WTC11 (cell line): ENCODE measurements around the gene CDC20. TPM values are rescaled to one million over a fixed set of nuclear protein-coding genes. Genes with fewer than 3 reads are reported as not detected.

Experiments used
- AFF4 ChIP-seq: sonication (generic); formaldehyde crosslinking; IDR thresholded peaks from 2 replicates; pipeline ENCODE4 v1.8.1; 2023; ENCODE audit warnings: mild to moderate bottlenecking, missing genetic modification reagents, borderline replicate concordance
- AR ChIP-seq: fragments of 250-450 bp; sonication (Bioruptor Pico); IDR thresholded peaks from 2 replicates; pipeline ENCODE4 v1.9.0; 2021; ENCODE audit warnings: mild to moderate bottlenecking
- ARID4B ChIP-seq: sonication (generic); formaldehyde crosslinking; IDR thresholded peaks from 2 replicates; pipeline ENCODE4 v1.8.0; 2023; ENCODE audit warnings: missing genetic modification reagents, mild to moderate bottlenecking, borderline replicate concordance
- ATF2 ChIP-seq: sonication (generic); formaldehyde crosslinking; IDR thresholded peaks from 2 replicates; pipeline ENCODE4 v1.8.1; 2022; ENCODE audit warnings: low read depth, missing genetic modification reagents, borderline replicate concordance
- ATF3 ChIP-seq: sonication (generic); formaldehyde crosslinking; conservative IDR thresholded peaks from 2 replicates; pipeline ENCODE4 v1.8.1; 2022; ENCODE audit warnings: mild to moderate bottlenecking, missing genetic modification reagents
- ATF6 ChIP-seq: sonication (generic); formaldehyde crosslinking; IDR thresholded peaks from 2 replicates; pipeline ENCODE4 v1.8.1; 2023; ENCODE audit warnings: mild to moderate bottlenecking, missing genetic modification reagents
- CBFB ChIP-seq: sonication (generic); formaldehyde crosslinking; IDR thresholded peaks from 2 replicates; pipeline ENCODE4 v1.8.1; 2022; ENCODE audit warnings: mild to moderate bottlenecking, low read depth, missing genetic modification reagents
- CREM ChIP-seq: sonication (generic); formaldehyde crosslinking; IDR thresholded peaks from 2 replicates; pipeline ENCODE4 v1.8.1; 2022; ENCODE audit warnings: mild to moderate bottlenecking, missing genetic modification reagents, moderate library complexity
- ELF4 ChIP-seq: sonication (generic); formaldehyde crosslinking; IDR thresholded peaks from 2 replicates; pipeline ENCODE4 v1.8.1; 2022; ENCODE audit warnings: low read depth, mild to moderate bottlenecking, moderate library complexity, missing genetic modification reagents
- FOXP1 ChIP-seq: sonication (generic); formaldehyde crosslinking; IDR thresholded peaks from 2 replicates; pipeline ENCODE4 v1.8.0; 2022; ENCODE audit warnings: missing genetic modification reagents, mild to moderate bottlenecking, moderate library complexity, borderline replicate concordance
- FOXP4 ChIP-seq: sonication (generic); formaldehyde crosslinking; IDR thresholded peaks from 2 replicates; pipeline ENCODE4 v1.8.0; 2022; ENCODE audit warnings: mild to moderate bottlenecking, missing genetic modification reagents
- JAZF1 ChIP-seq: fragments of 250-450 bp; sonication (Bioruptor Pico); IDR thresholded peaks from 2 replicates; pipeline ENCODE4 v1.9.0; 2021; ENCODE audit warnings: moderate library complexity, mild to moderate bottlenecking, inconsistent platforms
- MXD4 ChIP-seq: fragments of 250-450 bp; sonication (Bioruptor Pico); IDR thresholded peaks from 2 replicates; pipeline ENCODE4 v1.8.0; 2021; ENCODE audit warnings: mild to moderate bottlenecking, moderate library complexity, borderline replicate concordance
- NR2C2 ChIP-seq: sonication (generic); formaldehyde crosslinking; IDR thresholded peaks from 2 replicates; pipeline ENCODE4 v1.8.0; 2022; ENCODE audit warnings: mild to moderate bottlenecking, missing genetic modification reagents
- OVOL2 ChIP-seq: fragments of 250-450 bp; sonication (Bioruptor Pico); IDR thresholded peaks from 2 replicates; pipeline ENCODE4 v1.9.0; 2021; ENCODE audit warnings: mild to moderate bottlenecking, borderline replicate concordance
- SP1 ChIP-seq: sonication (generic); formaldehyde crosslinking; conservative IDR thresholded peaks from 2 replicates; pipeline ENCODE4 v1.8.1; 2022; ENCODE audit warnings: missing genetic modification reagents
- TCF7 ChIP-seq: sonication (generic); formaldehyde crosslinking; IDR thresholded peaks from 2 replicates; pipeline ENCODE4 v1.8.0; 2022; ENCODE audit warnings: mild to moderate bottlenecking, low read depth, missing genetic modification reagents, moderate library complexity
- ZNF232 ChIP-seq: sonication (generic); formaldehyde crosslinking; IDR thresholded peaks from 2 replicates; pipeline ENCODE4 v1.8.0; 2022; ENCODE audit warnings: mild to moderate bottlenecking, missing genetic modification reagents
- ZNF317 ChIP-seq: sonication (generic); formaldehyde crosslinking; IDR thresholded peaks from 2 replicates; pipeline ENCODE4 v1.8.1; 2023; ENCODE audit warnings: low read depth, mild to moderate bottlenecking, moderate library complexity, missing genetic modification reagents, borderline replicate concordance
- ZNF416 ChIP-seq: fragments of 250-450 bp; sonication (Bioruptor Pico); IDR thresholded peaks from 2 replicates; pipeline ENCODE4 v1.9.0; 2021; ENCODE audit warnings: mild to moderate bottlenecking, inconsistent platforms
- total RNA-seq: library from RNA; stranded (reverse); gene quantifications from 3 replicates; pipeline ENCODE4 v1.2.3, GENCODE V29; 2021

The CDC20 gene
- total RNA-seq, 1 experiment from 2014 or later: 280 TPM

GRCh38 chr1:43367904-43368645 is 9.3 kb downstream of the CDC20 start, which contains the start of gene ELOVL1 (continued):
- TF ChIP-seq ATF3 (CRISPR knock-in tag) (no peak), ZNF416 (CRISPR knock-in tag) (no peak), CREM (CRISPR knock-in tag) (0 out of 2 replicates have a peak, but pooled peaks have one; percentile 60), CBFB (CRISPR knock-in tag) (no peak), AR (CRISPR knock-in tag) (no peak), ARID4B (peak; percentile 69; the same call in 1 of the 2 replicates), FOXP1 (CRISPR knock-in tag) (peak; percentile 88), AFF4 (CRISPR knock-in tag) (no peak), JAZF1 (CRISPR knock-in tag) (no peak), FOXP4 (peak; percentile 6; the same call in 1 of the 2 replicates), ATF2 (no peak), MXD4 (CRISPR knock-in tag) (no peak), TCF7 (CRISPR knock-in tag) (no peak), ELF4 (no peak), ZNF232 (no peak), NR2C2 (CRISPR knock-in tag) (no peak; the same call in 1 of the 2 replicates), OVOL2 (CRISPR knock-in tag) (no peak), SP1 (CRISPR knock-in tag) (peak; percentile 78; the same call in 1 of the 2 replicates), ZNF317 (CRISPR knock-in tag) (no peak), ATF6 (CRISPR knock-in tag) (no peak)
